HUDEP-2 (cell line): Measurements from ENCODE around the gene HEXIM2.

Experiments used
- DNase-seq, 76 experiments: peaks; one replicate each; lab custom pipeline; 2025; ENCODE audit not compliant: unreplicated experiment in 76 of 76; lab: John Stamatoyannopoulos, UW

HEXIM2 gene

GRCh38 chr17:45161288-45162024 lies at the start of gene HEXIM2:
HEXIM2 (plus strand) TSS chr17:45161875; CDS start chr17:45162794, 919 bp downstream.
- peak in 75 of 76 experiments; percentile 83 to 100 (median 98) for DNase-seq

- DNase-seq, result no peak
These were observed 48.9 kb upstream of the HEXIM2 start for GRCh38 chr17:45112559-45113423.

- no peak for DNase-seq
These were observed 48.3 kb upstream of the HEXIM2 start for GRCh38 chr17:45113424-45113754.

GRCh38 chr17:45114117-45114932 lies 47.4 kb upstream of the HEXIM2 start:
- DNase-seq, result no peak

- no peak for DNase-seq
These were observed 46.6 kb upstream of the HEXIM2 start for GRCh38 chr17:45115015-45115625.

GRCh38 chr17:45115871-45116270 lies 45.8 kb upstream of the HEXIM2 start:
- no peak for DNase-seq

- DNase-seq, result no peak
These were observed 45.1 kb upstream of the HEXIM2 start for GRCh38 chr17:45116434-45117016.

GRCh38 chr17:45117334-45117733 lies 44.3 kb upstream of the HEXIM2 start:
- no peak for DNase-seq

GRCh38 chr17:45117848-45118646 lies 43.6 kb upstream of the HEXIM2 start:
- DNase-seq, result no peak

- no peak for DNase-seq
These were observed 43.0 kb upstream of the HEXIM2 start for GRCh38 chr17:45118691-45119090.

- no peak for DNase-seq
These were observed 41.7 kb upstream of the HEXIM2 start for GRCh38 chr17:45119964-45120363.

GRCh38 chr17:45120558-45120957 lies 41.1 kb upstream of the HEXIM2 start:
- no peak for DNase-seq

- DNase-seq, result no peak
These were observed 40.6 kb upstream of the HEXIM2 start for GRCh38 chr17:45121055-45121454.

GRCh38 chr17:45123076-45123770 lies 38.5 kb upstream of the HEXIM2 start:
- no peak for DNase-seq

GRCh38 chr17:45123930-45124796 lies 37.5 kb upstream of the HEXIM2 start:
- DNase-seq, result peak in 66 of 76 experiments; percentile 7 to 85 (median 55)

- peak in 5 of 76 experiments; percentile 10 to 38 (median 19) for DNase-seq
These were observed 36.9 kb upstream of the HEXIM2 start for GRCh38 chr17:45124797-45125122.

GRCh38 chr17:45125509-45125908 lies 36.2 kb upstream of the HEXIM2 start:
- DNase-seq, result no peak

- DNase-seq, result no peak
These were observed 34.5 kb upstream of the HEXIM2 start for GRCh38 chr17:45127207-45127547.
